Gastrocnemius medialis (tissue), 4 donors: Measurements from ENCODE around the gene CLASP1. TPM values are rescaled to one million over a fixed set of nuclear protein-coding genes. Genes with fewer than 3 reads are reported as not detected.

ENCODE experiments used
- ATAC-seq, 2 donors: fragments of 150-250 bp; one replicate each; pipeline ENCODE4 v1.9.1; 2016
- DNase-seq, 2 donors: peaks; one replicate each; pipeline ENCODE4 v3.0.0-alpha.2; 2019
- H3K27ac ChIP-seq, 4 donors: fragments of 200-600 bp; sonication (generic); 1 replicate in 1 of 4; 2 replicates in 3 of 4; pipeline ENCODE4 v1.5.1; 2016 to 2018; ENCODE audit warnings: mild to moderate bottlenecking in 2 of 4, moderate library complexity in 1 of 4
- H3K27me3 ChIP-seq, 3 donors: fragments of 200-600 bp; sonication (generic) in 2 of 3; 1 replicate in 1 of 3; 2 replicates in 2 of 3; pipeline versions ENCODE4 v1.5.1 to v1.6.0; 2016 to 2019; ENCODE audit warnings: mild to moderate bottlenecking in 1 of 3, moderate library complexity in 1 of 3
- H3K36me3 ChIP-seq, 2 donors: fragments of 200-600 bp; sonication (generic) in 1 of 2; one replicate each; pipeline ENCODE4 v1.5.1; 2017 to 2018
- H3K4me1 ChIP-seq, 2 donors: fragments of 200-600 bp; sonication (generic) in 1 of 2; one replicate each; pipeline ENCODE4 v1.5.1; 2016 to 2017; ENCODE audit warnings: mild to moderate bottlenecking in 2 of 2
- H3K4me3 ChIP-seq, 4 donors: fragments of 200-600 bp; sonication (generic) in 3 of 4; 1 replicate in 1 of 4; 2 replicates in 3 of 4; pipeline ENCODE4 v1.5.1; 2016 to 2019; ENCODE audit warnings: mild to moderate bottlenecking in 2 of 4
- H3K9me3 ChIP-seq, 3 donors: fragments of 200-600 bp; sonication (generic) in 2 of 3; 1 replicate in 1 of 3; 2 replicates in 2 of 3; pipeline ENCODE4 v1.5.1; 2016 to 2019
- POLR2A ChIP-seq, 2 donors: fragments of 450-650 bp; IDR thresholded peaks; one replicate each; pipeline ENCODE4 v1.6.1; 2017; ENCODE audit warnings: antibody characterized with exemption in 2 of 2, mild to moderate bottlenecking in 2 of 2, moderate library complexity in 2 of 2
- in situ Hi-C, 4 donors: fragments of 200-750 bp; cut with MboI; loops; one replicate each; pipeline versions ENCODE4 v1.15.0 to v1.8.0; 2017; ENCODE audit warnings: low sequenced_read_pairs in 4 of 4
- intact Hi-C: fragments of 100-400 bp; cut with DNase I; formaldehyde crosslinking; loops from one replicate; pipeline ENCODE4 v1.15.1; 2023; ENCODE audit warnings: low total_unique reads
- total RNA-seq, 4 donors: library from RNA; depleted of rRNA; stranded (reverse); fragments of >200 nt; gene quantifications; one replicate each; pipeline versions ENCODE4 v1.1.0 to v1.2.3, GENCODE V29; 2016
- TF ChIP-seq, protein P1 (sequence below), 5 experiments: fragments of 450-650 bp in 3 of 5; fragments of 200-600 bp in 2 of 5; sonication (generic) in 2 of 5; IDR thresholded peaks in 4 of 5; conservative IDR thresholded peaks in 1 of 5; 1 replicate in 4 of 5; 2 replicates in 1 of 5; pipeline ENCODE4 v1.5.1; 2016 to 2019; ENCODE audit warnings: antibody characterized with exemption in 5 of 5, mild to moderate bottlenecking in 3 of 5, moderate library complexity in 3 of 5

CLASP1 gene
- total RNA-seq, 4 donors from 2014 or later, result 50.1 to 73.9 (median 61.4) TPM

DNA sequence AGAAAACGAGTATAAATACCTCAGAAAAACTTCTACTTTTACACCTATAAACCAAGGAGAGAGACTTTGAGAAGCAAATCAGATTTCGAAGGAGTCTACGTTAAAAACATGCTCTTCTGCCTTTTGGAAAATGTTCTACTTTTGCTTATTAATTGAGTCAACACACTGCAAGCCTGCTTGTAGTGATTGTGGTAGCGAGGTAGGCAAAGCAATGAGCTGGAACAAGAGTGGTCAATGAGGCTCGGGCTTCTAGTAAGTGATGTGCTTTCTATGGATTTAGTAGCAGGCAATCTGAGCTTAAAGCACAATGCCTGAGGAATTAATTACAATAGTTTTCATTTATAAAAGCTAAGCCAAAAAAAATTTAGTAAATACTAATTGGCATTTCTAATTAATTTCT, 260.9 kb downstream of the CLASP1 start:
- Histone ChIP-seq H3K27me3 (no peaks in the 10 kb centered on the region), H3K27ac (no peak overlapping the region), H3K9me3 (no peaks in the 10 kb centered on the region), H3K4me3 (no peak overlapping the region), H3K4me1 (peaks cover 8 to 14% of the 10 kb centered on the region in 2 donors), H3K36me3 (peaks cover 0 to 62% of the 10 kb centered on the region in 2 donors)
- intact Hi-C loops (no loop called here), in situ Hi-C loops (no loop called here)
- ATAC-seq, result no peak
- no peak for DNase-seq
- TF ChIP-seq POLR2A (IDR thresholded peaks at IDR 0.05), result no peak
- TF ChIP-seq, protein P1, sequence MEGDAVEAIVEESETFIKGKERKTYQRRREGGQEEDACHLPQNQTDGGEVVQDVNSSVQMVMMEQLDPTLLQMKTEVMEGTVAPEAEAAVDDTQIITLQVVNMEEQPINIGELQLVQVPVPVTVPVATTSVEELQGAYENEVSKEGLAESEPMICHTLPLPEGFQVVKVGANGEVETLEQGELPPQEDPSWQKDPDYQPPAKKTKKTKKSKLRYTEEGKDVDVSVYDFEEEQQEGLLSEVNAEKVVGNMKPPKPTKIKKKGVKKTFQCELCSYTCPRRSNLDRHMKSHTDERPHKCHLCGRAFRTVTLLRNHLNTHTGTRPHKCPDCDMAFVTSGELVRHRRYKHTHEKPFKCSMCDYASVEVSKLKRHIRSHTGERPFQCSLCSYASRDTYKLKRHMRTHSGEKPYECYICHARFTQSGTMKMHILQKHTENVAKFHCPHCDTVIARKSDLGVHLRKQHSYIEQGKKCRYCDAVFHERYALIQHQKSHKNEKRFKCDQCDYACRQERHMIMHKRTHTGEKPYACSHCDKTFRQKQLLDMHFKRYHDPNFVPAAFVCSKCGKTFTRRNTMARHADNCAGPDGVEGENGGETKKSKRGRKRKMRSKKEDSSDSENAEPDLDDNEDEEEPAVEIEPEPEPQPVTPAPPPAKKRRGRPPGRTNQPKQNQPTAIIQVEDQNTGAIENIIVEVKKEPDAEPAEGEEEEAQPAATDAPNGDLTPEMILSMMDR (IDR thresholded peaks at IDR 0.05 in 4 of 5, conservative IDR thresholded peaks at IDR 0.05 in 1 of 5), result no peak

DNA sequence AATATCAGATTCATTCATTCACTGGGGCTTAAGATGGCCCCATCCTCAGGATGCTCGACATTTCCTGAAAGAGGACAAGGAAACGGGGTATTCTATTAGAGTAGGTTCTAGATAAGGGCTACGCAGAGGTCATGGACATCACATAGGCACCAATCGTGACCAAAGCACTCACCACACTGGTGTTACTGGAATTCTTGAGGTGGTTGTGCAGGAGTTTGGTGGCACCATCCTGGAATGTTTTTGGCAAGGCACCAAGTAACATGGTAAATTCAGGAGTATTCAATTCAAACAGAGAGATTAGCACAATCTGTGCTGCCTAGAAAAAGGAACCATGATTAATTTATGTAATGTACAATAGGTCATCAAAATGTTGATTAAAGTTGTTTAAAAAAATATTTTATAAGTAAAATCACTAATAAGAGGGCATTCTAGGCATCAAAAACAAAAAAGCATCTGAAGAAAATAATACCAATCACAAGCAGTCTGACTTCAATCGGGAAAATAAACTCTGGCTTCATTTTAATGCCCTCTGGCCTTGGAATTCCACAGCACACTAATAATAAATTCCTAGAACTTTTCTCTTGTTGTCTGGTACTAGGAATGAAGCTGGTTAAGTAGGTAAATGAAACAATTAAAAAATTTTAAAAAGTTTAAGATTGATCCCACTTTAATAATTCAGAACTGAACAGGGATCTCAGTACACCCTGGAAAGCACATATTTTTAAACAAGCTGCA, 261.5 kb downstream of the CLASP1 start:
- DNase-seq, result no peak
- Histone ChIP-seq H3K9me3 (no peaks in the 10 kb centered on the region), H3K27ac (peak overlapping the region in 1 of 4 donors; percentile 43), H3K36me3 (peaks cover 0 to 69% of the 10 kb centered on the region in 2 donors), H3K27me3 (no peaks in the 10 kb centered on the region), H3K4me1 (peaks cover 8 to 14% of the 10 kb centered on the region in 2 donors), H3K4me3 (no peak overlapping the region)
- in situ Hi-C loops, result no loop called here
- intact Hi-C loops, result no loop called here
- ATAC-seq, result no peak
- no peak for TF ChIP-seq POLR2A (IDR thresholded peaks at IDR 0.05)
- TF ChIP-seq, protein P1 (IDR thresholded peaks at IDR 0.05 in 4 of 5, conservative IDR thresholded peaks at IDR 0.05 in 1 of 5), result no peak

DNA sequence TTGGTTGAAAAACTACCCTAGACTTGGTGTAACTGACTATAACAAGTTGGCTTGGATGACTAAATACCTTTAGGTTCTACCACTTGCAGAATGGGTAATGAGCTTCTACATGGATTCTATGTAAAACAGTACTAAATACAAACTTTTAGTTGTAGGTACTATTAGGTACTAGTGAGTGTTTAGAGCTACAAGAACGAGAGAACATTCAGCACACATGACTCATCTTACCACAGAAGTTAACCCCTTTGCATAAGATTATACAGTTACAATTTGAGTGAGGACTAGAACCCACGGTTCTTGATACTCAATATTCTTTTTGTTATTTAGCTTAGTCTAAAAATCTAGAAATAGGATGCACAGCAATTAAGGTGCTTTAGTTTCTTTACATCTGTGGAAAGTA, 262.6 kb downstream of the CLASP1 start:
- peak; percentile 78 to 82 for ATAC-seq
- Histone ChIP-seq H3K4me1 (peaks cover 8 to 14% of the 10 kb centered on the region in 2 donors), H3K4me3 (no peak overlapping the region), H3K27ac (peak overlapping the region; percentile 43 to 68 (median 67)), H3K36me3 (peaks cover 0 to 69% of the 10 kb centered on the region in 2 donors), H3K9me3 (no peaks in the 10 kb centered on the region), H3K27me3 (no peaks in the 10 kb centered on the region)
- in situ Hi-C loops (no loop called here), intact Hi-C loops (no loop called here)
- TF ChIP-seq POLR2A (IDR thresholded peaks at IDR 0.05), result no peak
- TF ChIP-seq, protein P1 (IDR thresholded peaks at IDR 0.05 in 4 of 5, conservative IDR thresholded peaks at IDR 0.05 in 1 of 5), result peak in 1 of 5 experiments; percentile 3
- no peak for DNase-seq

DNA sequence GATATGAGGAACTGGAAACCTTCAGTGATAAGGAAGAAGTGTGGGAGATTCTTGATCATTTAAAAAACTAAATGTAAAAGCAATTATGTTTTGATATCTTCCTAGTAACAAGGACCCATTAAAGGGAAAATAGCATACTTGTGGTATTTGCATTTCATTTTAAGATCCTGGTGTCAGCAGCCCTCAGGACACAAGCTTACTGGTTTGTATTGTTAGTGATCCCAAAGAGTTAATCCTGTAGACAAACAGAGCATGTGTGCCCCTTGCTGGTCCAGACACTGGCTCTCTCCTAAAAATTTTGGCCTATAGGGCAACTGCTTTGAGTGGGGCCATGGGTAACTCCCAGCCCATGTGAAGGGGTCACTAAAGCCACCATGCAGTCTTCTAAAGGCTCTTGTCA, 263.2 kb downstream of the CLASP1 start:
- Histone ChIP-seq H3K4me1 (peaks cover 8 to 14% of the 10 kb centered on the region in 2 donors), H3K9me3 (no peaks in the 10 kb centered on the region), H3K27ac (peak overlapping the region; percentile 43 to 68 (median 67)), H3K36me3 (peaks cover 0 to 69% of the 10 kb centered on the region in 2 donors), H3K4me3 (no peak overlapping the region), H3K27me3 (no peaks in the 10 kb centered on the region)
- intact Hi-C loops (no loop called here), in situ Hi-C loops (no loop called here)
- ATAC-seq (no peak), DNase-seq (no peak)
- no peak for TF ChIP-seq POLR2A (IDR thresholded peaks at IDR 0.05)
- TF ChIP-seq, protein P1 (IDR thresholded peaks at IDR 0.05 in 4 of 5, conservative IDR thresholded peaks at IDR 0.05 in 1 of 5), result no peak
